ENCODE results near the gene TMTC2.

The TMTC2 gene

DNA sequence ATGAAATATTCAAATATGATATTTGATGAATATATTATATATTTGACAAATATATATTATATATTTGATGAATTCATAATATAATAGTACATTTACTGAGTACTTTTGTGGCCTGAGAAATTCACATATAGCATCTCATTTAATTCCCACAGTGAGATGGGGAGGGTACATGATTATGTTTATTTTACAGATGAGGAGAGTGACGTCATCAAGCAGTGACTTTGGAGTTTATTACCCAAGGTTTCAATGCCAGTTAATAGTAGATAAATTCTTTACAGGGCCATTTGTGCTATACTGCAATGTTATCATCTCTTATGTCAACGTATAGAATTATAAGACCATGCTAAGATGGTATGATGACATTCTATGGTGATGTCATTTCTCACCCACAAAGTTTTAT, 352.7 kb downstream of the TMTC2 start:
- DNase-seq: no peak

DNA sequence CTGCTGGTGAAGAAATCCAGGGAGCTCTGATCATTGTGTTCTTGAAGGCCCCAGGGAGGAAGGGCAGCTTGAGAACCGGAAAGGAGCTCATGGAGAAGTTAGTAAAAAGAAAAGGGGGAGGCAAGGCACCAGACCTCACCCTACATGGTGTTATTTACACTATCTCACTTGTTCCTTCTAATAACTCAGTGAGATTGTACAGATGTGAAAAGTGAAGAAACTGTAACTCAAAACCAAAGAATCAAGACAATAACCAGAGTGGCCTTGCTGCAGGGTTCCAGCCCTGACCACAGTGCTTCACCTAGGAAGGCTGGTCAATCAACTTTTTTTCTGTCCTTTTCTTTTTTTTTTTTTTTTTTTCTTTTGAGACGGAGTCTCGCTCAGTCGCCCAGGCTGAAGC, 353.6 kb downstream of the TMTC2 start:
- DNase-seq: no peak

DNA sequence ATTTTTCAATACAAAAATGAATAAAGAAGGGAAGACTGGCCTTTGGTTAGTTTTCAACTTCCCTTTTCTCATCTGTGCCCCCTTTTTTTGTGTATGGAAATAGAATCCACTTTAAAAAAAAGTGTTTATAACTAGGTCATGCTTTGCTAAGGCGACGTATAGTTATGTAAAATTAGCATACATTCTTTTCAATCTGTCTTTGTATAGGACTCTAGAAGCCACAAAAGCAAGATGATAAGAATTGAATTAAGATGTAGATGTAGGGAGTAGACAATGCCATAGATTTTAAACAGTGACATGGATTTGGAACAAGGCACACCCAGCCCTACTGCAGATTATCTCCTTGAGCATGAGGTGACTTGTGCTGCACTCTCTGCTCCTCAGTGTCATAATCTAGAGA, 354.3 kb downstream of the TMTC2 start:
- DNase-seq: no peak

DNA sequence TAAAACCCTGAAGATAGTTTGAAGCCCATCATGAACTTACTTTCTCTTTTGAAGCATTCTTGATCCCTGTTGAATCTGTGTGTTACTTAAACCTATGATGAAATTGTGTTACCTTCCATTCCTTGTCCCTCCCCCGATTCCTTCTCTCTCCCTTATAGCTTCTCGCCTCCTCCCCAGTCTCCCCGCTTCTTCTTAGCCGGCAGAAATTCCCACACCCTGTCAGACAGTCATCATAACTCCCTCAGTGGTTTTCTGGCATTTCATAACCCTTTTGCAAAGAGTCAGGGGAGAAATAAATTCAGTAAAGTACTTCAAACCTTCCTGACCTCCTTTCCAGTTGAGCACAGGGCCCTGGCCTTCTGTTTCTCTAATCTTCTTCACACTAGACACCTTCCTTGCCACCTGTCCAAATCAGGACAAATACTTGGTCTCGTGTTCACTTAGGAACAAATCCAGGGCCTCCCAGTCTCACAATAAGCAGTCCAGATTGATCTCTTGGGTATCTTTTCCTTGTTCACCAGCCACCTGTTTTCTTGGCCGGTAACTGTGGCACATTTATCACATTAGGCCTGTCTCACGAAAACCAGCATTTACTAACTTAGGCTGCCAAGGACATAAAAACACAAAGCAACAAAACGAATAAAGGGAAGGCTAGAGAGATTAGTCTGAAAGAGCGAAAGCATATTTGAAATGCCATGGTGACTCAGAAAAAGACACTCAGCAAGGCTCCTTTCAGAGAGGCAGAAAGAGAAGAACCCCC, 355.9 kb downstream of the TMTC2 start:
- DNase-seq: peak; percentile 6

DNA sequence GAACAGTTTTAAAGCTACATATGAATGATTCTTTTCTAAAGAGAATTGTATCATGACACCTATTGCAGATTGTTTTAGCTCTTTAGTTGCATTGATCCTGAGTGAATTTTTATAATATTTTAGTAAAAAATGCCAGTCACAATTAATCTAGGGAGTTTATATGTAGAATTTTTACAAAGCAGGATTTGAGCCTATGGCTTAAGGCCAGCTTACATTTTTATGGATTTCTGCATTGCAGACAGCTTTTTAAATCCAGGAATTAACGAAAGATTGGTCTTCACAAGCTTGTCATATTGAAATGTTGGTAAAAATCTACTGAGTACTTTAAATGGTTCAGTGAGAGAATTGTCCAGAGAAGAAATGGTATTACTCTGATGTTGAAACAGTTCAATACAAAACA, 358.0 kb downstream of the TMTC2 start:
- no peak for DNase-seq

DNA sequence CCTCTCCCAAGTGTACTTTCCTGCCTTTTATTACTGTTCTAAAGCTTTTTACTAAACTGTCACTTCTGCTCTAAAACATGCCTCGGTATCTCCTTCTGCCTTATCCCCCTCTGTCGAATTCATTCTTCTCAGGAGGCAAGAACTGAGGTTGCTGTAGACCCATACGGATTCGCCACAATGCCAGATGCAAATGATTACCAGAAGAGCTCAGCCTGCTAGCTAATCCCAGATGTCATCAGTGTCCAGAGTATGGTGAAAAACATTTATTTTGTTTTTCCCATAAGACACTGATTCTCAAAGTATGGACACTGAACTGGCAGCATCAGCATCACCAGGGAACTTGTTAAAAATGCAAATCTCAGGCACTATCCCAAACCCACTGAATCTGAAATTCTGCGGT, 359.3 kb downstream of the TMTC2 start:
- DNase-seq: no peak

DNA sequence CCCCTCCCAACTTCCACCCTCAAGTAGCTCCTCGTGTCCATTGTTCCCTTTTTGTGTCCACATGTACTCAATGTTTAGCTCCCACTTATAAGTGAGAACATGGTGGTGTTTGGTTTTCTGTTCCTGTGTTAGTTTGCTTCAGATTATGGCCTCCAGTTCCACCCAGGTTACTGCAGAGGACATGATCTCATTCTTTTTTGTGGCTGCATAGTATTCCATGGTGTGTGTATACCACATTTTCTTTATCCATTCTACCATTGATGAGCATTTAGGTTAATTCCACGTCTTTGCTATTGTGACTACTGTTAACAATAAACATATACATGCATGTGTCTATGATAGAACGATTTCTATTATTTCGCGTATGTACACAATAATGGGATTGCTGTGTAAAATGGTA, 362.6 kb downstream of the TMTC2 start:
- no peak for DNase-seq

DNA sequence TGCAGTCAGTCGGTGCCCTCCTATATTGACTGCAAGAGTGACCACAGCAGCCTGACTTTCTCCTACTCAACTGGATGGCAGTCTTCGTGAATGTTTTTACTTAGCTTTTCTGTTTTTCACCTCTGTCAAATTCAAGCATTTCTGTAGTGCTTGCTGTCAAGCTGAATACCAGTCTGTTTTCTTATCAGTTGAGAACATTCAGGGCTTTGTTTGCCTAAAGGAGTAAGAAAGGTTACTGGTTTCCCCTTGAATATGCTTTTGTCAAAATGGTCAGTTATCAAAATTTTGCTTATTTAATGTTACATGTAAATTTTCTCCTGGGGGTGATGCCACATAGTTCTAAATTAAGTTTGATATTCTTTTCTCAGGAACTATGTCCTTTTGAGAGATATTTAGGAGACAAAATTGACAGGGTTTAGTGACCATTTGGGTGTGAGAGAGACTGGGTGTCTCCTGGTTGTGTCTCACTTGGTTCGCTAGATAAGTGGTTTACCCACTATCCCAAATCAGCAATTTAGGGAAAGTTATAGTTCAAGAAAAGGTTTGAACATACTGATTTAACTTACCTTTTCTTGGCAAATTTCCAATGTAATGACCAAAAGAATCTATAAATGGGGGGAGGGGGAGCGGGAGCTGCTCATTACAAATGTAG, 366.3 kb downstream of the TMTC2 start:
- no peak for DNase-seq

DNA sequence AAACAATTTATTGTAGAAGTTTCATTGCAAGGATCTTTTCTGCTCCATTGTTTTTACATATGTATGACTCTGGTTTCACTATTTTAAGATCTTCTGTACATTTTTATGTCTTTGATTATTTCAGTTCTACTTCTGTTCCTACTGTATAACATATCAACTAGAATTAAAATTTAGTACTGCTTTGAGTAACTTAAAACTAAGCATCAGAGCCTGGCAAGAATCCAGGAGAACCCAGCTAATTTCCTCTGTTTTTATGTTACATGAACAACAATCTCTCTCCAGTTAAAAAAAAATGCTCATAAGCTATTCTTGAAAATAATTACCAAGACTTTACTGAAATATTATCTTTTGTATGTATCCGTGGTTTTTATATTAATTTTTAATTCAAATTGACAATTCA, 370.7 kb downstream of the TMTC2 start:
- no peak for DNase-seq

DNA sequence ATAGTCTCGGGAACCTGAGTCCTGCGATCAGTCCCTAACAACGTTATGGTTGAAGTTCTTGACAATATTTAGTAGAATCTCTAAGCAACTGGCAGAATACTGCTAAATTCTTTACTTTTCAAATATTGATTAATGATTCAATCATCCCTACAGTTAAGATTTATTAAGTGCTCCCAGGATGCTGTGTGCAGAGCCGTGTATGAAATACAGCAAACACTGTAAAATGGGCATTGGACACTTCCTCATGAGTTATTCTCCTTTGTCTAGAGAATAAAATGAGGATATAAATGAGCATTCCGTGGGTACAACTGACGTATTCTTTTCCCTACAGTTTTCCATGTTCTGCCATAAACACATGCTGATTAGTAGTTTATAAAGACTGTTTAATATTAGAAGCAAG, 372.4 kb downstream of the TMTC2 start:
- DNase-seq: no peak

DNA sequence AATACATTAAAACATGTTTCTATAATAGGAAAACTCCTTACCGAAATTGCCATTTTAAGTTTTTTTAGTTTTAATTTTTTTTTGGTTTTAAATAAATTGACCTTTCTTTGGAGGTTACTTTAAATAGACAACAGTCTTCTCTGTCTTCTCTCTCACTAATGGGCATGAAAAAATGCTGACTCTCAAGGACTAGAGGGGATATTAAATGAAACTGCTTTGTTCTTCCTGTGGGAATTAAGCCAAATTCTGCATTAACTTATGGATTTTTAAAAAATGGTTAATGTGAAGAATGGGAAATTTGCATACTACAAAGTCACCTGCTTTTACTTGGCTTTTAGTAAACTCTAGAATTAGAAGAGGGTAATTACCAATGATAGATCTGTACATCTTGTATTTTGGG, 378.9 kb downstream of the TMTC2 start:
- no peak for DNase-seq

DNA sequence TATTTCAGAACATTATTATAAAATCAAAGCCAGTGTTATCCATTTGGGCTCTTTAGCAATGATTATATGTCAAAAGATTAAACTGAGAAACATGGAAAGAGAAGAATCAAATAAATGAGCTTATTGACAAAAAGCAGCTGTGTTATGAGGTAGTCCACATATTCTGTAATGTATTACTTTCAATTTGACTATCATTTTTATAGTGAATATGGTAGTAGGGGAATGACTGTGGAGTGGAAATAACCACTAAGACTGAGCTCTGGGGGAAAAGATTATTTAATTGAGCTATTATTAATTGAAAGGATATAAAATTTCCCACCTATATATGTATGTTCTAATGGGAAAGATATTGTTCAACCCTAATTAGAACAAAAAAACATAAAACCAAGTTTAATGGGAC, 381.3 kb downstream of the TMTC2 start:
- DNase-seq: no peak

DNA sequence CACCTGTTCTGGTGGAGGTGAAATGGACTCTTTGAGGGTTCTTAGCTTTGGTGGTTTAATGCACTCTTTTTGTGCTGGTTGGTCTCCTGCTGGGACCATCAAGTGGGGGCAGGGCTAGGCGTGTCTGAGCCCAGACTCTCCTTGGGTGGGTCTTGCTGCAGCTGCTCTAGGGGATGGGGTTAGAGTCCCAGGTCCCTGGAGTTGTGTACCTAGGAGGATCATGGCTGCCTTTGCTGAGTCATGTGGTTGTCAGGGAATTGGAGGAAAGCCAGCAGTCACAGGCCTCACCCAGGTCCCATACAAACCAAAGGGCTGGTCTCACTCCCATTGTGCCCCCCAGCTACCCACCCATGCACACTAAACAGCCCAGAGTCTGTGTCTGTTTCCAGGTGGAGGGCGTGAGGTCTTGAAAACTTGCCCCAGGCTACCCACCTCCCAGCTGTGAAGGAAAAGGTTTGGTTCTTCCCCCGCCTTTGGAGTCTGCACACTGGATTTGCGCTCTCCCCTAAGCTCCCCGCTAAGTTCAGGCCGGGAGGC, 387.7 kb downstream of the TMTC2 start:
- DNase-seq: no peak

DNA sequence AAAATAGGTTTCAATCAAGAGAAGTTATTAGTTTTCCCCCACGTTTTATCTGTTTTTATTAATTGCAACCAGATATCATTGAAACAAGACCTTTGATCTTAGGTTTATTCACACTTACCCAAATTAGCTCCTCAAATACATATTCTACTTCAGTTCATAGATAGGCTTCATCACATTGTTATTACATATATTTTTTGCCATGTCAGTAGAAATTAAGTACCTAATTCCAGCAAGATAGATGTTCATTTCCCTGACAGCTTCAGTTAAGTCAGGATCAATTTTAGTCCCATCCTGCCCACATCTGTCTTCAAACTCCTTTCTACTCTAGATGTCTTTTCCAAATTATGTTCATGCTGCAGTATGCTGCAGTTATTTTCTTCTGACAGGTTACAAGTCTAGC, 388.8 kb downstream of the TMTC2 start:
- DNase-seq: no peak

DNA sequence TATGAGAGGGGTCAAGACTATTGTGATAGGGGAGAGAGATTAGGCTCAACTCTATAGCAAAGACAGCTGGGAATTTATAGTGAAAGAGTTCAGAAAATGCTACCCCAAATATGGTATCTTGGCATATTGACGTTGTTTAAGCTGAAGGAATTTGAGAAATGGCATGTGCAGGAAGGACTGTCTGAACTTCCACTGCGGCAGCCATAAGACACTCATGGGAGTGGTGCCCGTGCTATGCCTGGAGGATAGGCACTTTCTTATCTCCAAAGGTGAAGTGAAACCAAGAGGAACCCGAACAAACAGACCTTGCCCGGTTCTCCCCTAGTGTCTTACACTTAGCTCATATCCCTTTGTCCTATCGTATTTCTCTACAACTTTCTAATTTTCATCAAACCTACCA, 390.3 kb downstream of the TMTC2 start:
- no peak for DNase-seq

DNA sequence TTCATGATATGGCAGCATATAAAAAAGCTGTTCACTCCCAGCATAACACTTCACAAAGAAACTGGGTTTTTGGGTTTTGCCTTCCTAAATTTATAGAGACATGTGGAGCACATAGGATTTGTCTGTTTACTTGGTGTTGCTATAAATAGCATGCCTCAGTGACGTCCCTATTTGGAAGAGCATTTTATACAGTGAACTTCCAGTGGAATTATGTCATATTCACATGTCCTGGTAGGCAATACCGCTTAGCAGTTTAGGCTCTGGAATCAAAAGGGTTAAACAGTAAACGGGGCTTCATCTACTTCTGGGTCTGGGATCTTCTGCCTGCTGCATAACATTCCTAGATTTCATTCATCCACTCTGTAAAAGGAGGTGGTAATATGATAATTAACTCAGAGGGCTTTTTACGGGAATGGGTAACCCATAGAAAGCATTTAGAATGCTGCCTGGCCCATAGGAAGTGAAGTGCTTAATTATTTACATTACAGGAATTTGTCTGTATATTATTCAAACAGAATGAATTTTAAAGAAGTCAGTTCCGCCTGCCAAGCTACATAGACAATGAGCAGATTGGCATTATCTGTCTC, 396.1 kb downstream of the TMTC2 start:
- no peak for DNase-seq

DNA sequence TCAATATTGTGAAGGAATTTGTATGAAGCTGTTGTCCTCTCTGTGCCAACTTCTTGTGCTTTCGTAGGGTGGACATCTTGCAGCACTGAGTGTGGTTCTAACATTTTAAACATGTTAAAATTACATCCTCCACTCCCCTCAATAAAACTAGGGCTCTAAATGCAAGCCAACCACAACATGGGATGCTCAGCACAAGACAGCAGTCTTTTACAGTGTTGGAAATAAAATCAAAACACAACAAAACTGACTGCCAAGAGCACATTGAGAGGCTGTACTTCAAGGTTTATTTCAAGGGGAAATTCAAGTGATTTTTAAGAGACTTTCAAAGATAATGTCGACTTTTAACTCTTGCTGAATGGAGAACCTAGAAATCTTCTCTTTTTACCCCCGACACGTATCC, 396.9 kb downstream of the TMTC2 start:
- DNase-seq: no peak

DNA sequence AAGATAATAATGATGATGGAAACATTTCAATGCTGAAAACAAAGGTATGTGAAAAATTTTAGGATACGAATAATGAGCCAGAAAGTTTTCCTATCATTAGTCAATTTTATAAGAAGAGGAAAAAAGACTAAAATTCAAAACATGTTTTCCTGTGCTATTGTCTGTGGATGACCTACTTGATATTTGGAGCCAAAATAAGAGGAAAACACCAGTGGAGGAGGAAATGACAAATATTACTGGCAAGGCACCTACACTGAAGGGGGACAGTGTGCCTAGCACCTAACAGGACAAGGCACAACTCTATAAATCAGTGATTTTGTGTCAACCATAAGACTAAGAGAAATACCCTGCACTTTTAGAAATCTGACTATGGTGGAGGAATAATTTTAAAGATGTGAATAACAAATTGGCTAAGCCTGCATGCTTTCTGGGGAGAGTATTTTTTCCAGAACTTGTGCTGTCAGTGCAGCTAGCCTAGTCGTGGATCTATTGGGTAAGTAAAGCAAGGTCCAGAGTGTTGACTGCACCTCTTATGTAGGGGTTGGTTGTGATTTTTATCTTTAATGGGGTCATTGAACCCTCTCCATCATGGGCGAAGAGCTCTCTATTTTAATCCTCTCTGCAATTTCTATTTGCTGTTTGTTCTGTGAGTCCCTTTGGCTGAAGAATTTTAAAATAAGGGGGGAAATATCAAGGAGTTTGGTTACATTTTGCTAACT, 398.0 kb downstream of the TMTC2 start:
- DNase-seq: no peak

DNA sequence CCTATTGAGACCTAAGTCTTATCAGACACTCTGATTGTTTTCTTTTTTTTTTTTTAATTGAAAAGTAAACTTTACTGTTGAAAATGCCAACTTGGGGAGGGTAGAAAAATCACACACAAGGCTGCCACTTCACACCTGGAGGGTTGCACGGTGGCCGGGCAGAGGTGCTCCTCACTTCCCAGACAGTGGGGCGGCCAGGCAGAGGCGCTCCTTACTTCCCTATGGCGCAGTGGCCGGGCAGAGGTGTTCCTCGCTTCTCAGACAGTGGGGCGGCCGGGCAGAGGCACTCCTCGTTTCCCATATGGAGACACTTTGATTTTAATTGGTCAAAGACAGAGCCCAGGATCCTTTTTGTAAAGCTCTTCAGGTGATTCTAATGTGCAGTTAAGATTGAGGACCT, 399.3 kb downstream of the TMTC2 start:
- no peak for DNase-seq

DNA sequence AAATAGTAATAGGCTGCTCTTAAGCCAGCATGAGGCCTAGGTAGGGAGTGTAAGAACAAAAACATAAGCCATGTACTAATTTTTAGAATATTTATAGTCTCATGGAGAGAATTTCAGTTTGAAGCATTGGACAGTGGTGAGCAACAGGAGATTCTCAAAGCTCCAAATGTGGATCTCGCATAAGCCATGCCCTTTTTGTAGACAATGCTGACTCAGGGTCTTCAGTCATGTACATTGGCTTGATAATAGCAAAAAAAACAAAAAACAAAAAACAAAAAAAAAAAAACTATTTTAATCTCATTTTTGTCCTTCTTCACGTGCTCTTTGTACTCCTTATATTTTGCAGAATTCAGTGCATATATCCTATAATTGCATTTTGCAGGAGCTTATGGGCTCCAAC, 402.9 kb downstream of the TMTC2 start:
- no peak for DNase-seq

DNA sequence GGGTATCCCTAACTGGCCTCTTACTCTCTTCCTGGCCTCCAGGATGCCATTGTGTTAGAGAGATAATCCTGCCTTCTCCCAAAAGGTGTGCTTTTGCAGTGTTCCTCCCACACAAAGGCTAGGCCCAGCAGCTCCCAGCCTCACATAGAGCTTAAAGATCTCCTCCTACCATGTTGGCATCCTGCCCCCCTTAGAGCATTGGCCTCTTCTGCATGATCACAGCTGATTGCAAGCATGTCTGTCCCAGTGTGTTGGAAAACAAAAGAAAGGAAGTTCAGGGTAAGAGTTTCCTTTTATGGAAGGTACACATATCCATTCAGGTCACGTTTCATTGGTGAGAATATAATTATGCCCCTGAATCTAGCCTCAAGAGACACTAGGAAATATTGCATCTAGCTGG, 405.4 kb downstream of the TMTC2 start:
- no peak for DNase-seq

DNA sequence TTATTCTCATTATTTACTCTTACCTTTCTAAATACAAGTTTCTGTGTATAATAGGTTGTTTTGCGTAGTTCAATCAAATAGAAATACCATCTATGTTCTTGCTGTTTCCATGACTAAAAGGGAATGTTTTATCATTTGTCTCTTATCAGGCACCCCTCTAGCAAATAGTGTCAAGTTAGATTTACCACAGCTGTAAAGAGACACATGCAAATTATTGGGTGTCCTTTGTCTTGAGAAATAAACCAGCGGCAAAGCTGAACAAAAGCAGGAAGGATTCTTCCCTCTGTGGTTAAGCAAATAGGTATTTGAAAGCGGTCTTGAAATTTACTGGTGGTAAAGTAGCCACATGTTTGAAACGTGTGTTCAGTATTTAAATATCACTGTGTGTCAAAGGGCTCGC, 405.9 kb downstream of the TMTC2 start:
- no peak for DNase-seq

DNA sequence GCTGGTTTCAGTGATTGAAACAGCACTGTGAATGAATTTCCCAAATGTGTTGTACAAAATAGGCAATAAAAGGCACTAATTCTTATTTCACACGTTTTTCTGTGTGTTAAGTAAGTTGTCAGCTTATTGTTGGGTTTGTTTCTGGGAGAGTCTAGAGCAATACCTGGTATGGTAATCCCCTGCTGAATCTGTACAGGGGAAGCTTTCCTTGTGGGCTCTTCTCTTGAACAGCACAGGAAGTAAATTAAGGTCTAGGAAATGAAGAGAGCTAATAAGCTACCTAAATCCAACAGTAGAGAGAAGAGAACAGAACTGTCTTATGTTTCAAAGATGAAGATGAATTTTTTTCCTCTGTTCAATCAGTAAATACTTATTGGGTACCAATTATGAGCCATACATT, 406.7 kb downstream of the TMTC2 start:
- DNase-seq: no peak

Data from NCI-H226 (cell line).